GM23338 (cell line): ENCODE measurements around the gene HFE. TPM values are rescaled to one million over a fixed set of nuclear protein-coding genes. Genes with fewer than 3 reads are reported as not detected.

Experiments
- ATAC-seq: fragments of 200-7000 bp; cut with Tn5 transposase; 3 replicates; pipeline ENCODE4 v1.9.1; 2020
- DNase-seq: peaks from one replicate; pipeline ENCODE4 v3.0.0-alpha.2; 2015; ENCODE audit warnings: low spot score
- H2AFZ ChIP-seq: fragments of 200-600 bp; sonication (generic); 2 replicates; pipeline ENCODE4 v1.8.0; 2016; ENCODE audit warnings: antibody characterized with exemption, mild to moderate bottlenecking, moderate library complexity
- H3F3A ChIP-seq: fragments of 200-600 bp; sonication (generic); replicated peaks from 2 replicates; pipeline ENCODE4 v1.8.0; 2017; ENCODE audit warnings: antibody characterized with exemption, mixed run types, low read depth
- H3K27ac ChIP-seq: fragments of 200-600 bp; sonication (generic); 2 replicates; pipeline ENCODE4 v1.6.1; 2016; ENCODE audit warnings: low read depth
- H3K27me3 ChIP-seq: fragments of 200-600 bp; sonication (generic); 2 replicates; pipeline ENCODE4 v1.8.0; 2016; ENCODE audit warnings: mild to moderate bottlenecking, mixed run types, moderate library complexity; ENCODE audit not compliant: insufficient read depth
- H3K36me3 ChIP-seq: fragments of 200-600 bp; sonication (generic); 2 replicates; pipeline ENCODE4 v1.8.0; 2016; ENCODE audit warnings: mild to moderate bottlenecking; ENCODE audit not compliant: insufficient read depth
- H3K4me1 ChIP-seq: fragments of 200-600 bp; sonication (generic); 2 replicates; pipeline ENCODE4 v1.8.0; 2016; ENCODE audit warnings: mild to moderate bottlenecking, moderate library complexity; ENCODE audit not compliant: insufficient read depth
- H3K4me2 ChIP-seq: fragments of 200-600 bp; sonication (generic); 2 replicates; pipeline ENCODE4 v1.7.1; 2017; ENCODE audit warnings: mixed run types
- H3K4me3 ChIP-seq: fragments of 200-600 bp; sonication (generic); 2 replicates; pipeline ENCODE4 v1.6.1; 2016; ENCODE audit warnings: mixed run types
- H3K79me2 ChIP-seq: fragments of 200-600 bp; sonication (generic); replicated peaks from 2 replicates; pipeline ENCODE4 v1.8.0; 2017; ENCODE audit warnings: mild to moderate bottlenecking; ENCODE audit not compliant: insufficient read depth
- H3K9me2 ChIP-seq: fragments of 200-600 bp; sonication (generic); 2 replicates; pipeline ENCODE4 v1.8.0; 2017; ENCODE audit not compliant: insufficient read depth
- H4K20me1 ChIP-seq: fragments of 200-600 bp; sonication (generic); replicated peaks from 2 replicates; pipeline ENCODE4 v1.8.0; 2017; ENCODE audit warnings: mild to moderate bottlenecking; ENCODE audit not compliant: insufficient read depth
- H3K27ac Mint-ChIP-seq: 2 replicates; pipeline ENCODE4 v1.8.0; 2020; ENCODE audit warnings: inconsistent platforms, mild to moderate bottlenecking, moderate library complexity, mixed read lengths
- H3K27me3 Mint-ChIP-seq: 3 replicates; pipeline ENCODE4 v1.8.0; 2022; ENCODE audit warnings: low read depth, mild to moderate bottlenecking, moderate library complexity, mixed read lengths, inconsistent platforms; ENCODE audit not compliant: insufficient read depth, poor library complexity
- H3K36me3 Mint-ChIP-seq: 3 replicates; pipeline ENCODE4 v1.8.0; 2021; ENCODE audit warnings: low read depth, mild to moderate bottlenecking, inconsistent platforms, moderate library complexity, mixed read lengths
- H3K4me1 Mint-ChIP-seq: 3 replicates; pipeline ENCODE4 v1.8.0; 2020; ENCODE audit warnings: mild to moderate bottlenecking, inconsistent platforms, mixed read lengths
- H3K4me3 Mint-ChIP-seq: 3 replicates; pipeline ENCODE4 v1.8.0; 2021; ENCODE audit warnings: moderate library complexity, mild to moderate bottlenecking, inconsistent platforms, mixed read lengths
- H3K9me3 Mint-ChIP-seq: 3 replicates; pipeline ENCODE4 v1.8.0; 2020; ENCODE audit warnings: moderate library complexity, mild to moderate bottlenecking, inconsistent platforms, mixed read lengths
- CREB1 ChIP-seq: fragments of 250-450 bp; sonication (Bioruptor Pico); IDR thresholded peaks from 2 replicates; pipeline ENCODE4 v1.5.0; 2020; ENCODE audit warnings: low read depth, mild to moderate bottlenecking, moderate library complexity
- CTCF ChIP-seq, 2 experiments: fragments of 200-600 bp in 1 of 2; sonication (generic) in 1 of 2; conservative IDR thresholded peaks; 2 replicates each; pipeline versions ENCODE4 v1.5.1 to v1.6.1; 2016 to 2017; ENCODE audit warnings: antibody characterized with exemption in 2 of 2, low read depth in 2 of 2, mild to moderate bottlenecking in 2 of 2, moderate library complexity in 1 of 2
- ETS1 ChIP-seq: IDR thresholded peaks from 2 replicates; pipeline ENCODE4 v1.6.1; 2016; ENCODE audit warnings: antibody characterized with exemption
- EZH2 ChIP-seq: fragments of 200-600 bp; sonication (generic); IDR thresholded peaks from one replicate; pipeline ENCODE4 v1.8.0; 2017; ENCODE audit warnings: antibody characterized with exemption, mild to moderate bottlenecking, low read depth; ENCODE audit not compliant: unreplicated experiment
- EZH2phosphoT487 ChIP-seq: fragments of 200-600 bp; sonication (generic); IDR thresholded peaks from one replicate; pipeline ENCODE4 v1.8.1; 2018; ENCODE audit warnings: antibody characterized with exemption; ENCODE audit not compliant: unreplicated experiment
- JUNB ChIP-seq: IDR thresholded peaks from one replicate; pipeline ENCODE4 v1.6.1; 2016; ENCODE audit warnings: antibody characterized with exemption; ENCODE audit not compliant: unreplicated experiment
- NANOG ChIP-seq: IDR thresholded peaks from 2 replicates; pipeline ENCODE4 v1.6.1; 2016; ENCODE audit warnings: antibody characterized with exemption, borderline replicate concordance
- POLR2AphosphoS5 ChIP-seq: IDR thresholded peaks from 2 replicates; pipeline ENCODE4 v1.6.1; 2016; ENCODE audit warnings: antibody characterized with exemption, low read depth
- REST ChIP-seq: IDR thresholded peaks from one replicate; pipeline ENCODE4 v1.6.1; 2018; ENCODE audit warnings: antibody characterized with exemption; ENCODE audit not compliant: unreplicated experiment
- STAT1 ChIP-seq: IDR thresholded peaks from one replicate; pipeline ENCODE4 v1.6.1; 2016; ENCODE audit warnings: antibody characterized with exemption; ENCODE audit not compliant: unreplicated experiment
- ZNF114 ChIP-seq: fragments of 250-450 bp; sonication (Bioruptor Pico); IDR thresholded peaks from 2 replicates; pipeline ENCODE4 v1.5.0; 2020; ENCODE audit warnings: mild to moderate bottlenecking, moderate library complexity
- ZNF331 ChIP-seq: fragments of 250-450 bp; sonication (Bioruptor Pico); IDR thresholded peaks from 2 replicates; pipeline ENCODE4 v1.5.0; 2020; ENCODE audit warnings: low read depth, mild to moderate bottlenecking, moderate library complexity
- polyA plus RNA-seq: library from polyadenylated mRNA; unstranded; fragments of >200 nt; fragmentation: Nextera tagmentation; extraction: Ambion mirVana; gene quantifications from 2 replicates; pipeline ENCODE4 v1.2.1, GENCODE V29; 2016
- total RNA-seq: library from RNA; depleted of rRNA; stranded (reverse); fragments of >200 nt; shearing (Covaris generic); gene quantifications from 2 replicates; pipeline ENCODE4 v1.2.3, GENCODE V29; 2014
- TF ChIP-seq, protein P1 (sequence below): fragments of 250-450 bp; sonication (Bioruptor Pico); IDR thresholded peaks from 2 replicates; pipeline ENCODE4 v1.5.0; 2020; ENCODE audit warnings: mild to moderate bottlenecking, moderate library complexity

HFE gene
- total and polyA plus RNA-seq, 2 experiments from 2014 or later, result 0.53 to 0.63 TPM

GRCh38 chr6:26057899-26058298 lies 29.3 kb upstream of the HFE start:
- H3K27me3 Mint-ChIP-seq, result peaks cover 19% of the 10 kb centered on the region
- Histone ChIP-seq H3K79me2 (no peaks in the 10 kb centered on the region; the same call in 1 of the 2 replicates), H3K9me2 (no peaks in the 10 kb centered on the region), H3K27ac (0 out of 2 replicates have a peak overlapping the region, but pooled peaks have one; percentile 95), H3F3A (no peaks in the 10 kb centered on the region), H3K27me3 (no peaks in the 10 kb centered on the region), H4K20me1 (no peaks in the 10 kb centered on the region), H2AFZ (no peak overlapping the region), H3K4me1 (peaks cover 8% of the 10 kb centered on the region; the same call in 1 of the 2 replicates), H3K36me3 (no peaks in the 10 kb centered on the region), H3K4me2 (no peak overlapping the region), H3K4me3 (no peak overlapping the region)
- peaks cover 13% of the 10 kb centered on the region for H3K4me1 Mint-ChIP-seq
- peak overlapping the region; percentile 99; the same call in 1 of the 2 replicates for H3K27ac Mint-ChIP-seq
- H3K4me3 Mint-ChIP-seq, result no peak overlapping the region; the same call in 2 of the 3 replicates
- TF ChIP-seq NANOG, result no peak
- no peak for TF ChIP-seq POLR2AphosphoS5
- no peak for TF ChIP-seq ZNF331
- TF ChIP-seq EZH2, result no peak
- TF ChIP-seq CREB1 (CRISPR knock-in tag), result no peak
- TF ChIP-seq EZH2phosphoT487, result no peak
- TF ChIP-seq CTCF (conservative IDR thresholded peaks at IDR 0.05; ENCODE audit: low read depth in 2 of 2), result no peak
- no peak for TF ChIP-seq REST
- TF ChIP-seq ETS1, result no peak
- no peak for TF ChIP-seq ZNF114 (CRISPR knock-in tag)
- TF ChIP-seq, protein P1, sequence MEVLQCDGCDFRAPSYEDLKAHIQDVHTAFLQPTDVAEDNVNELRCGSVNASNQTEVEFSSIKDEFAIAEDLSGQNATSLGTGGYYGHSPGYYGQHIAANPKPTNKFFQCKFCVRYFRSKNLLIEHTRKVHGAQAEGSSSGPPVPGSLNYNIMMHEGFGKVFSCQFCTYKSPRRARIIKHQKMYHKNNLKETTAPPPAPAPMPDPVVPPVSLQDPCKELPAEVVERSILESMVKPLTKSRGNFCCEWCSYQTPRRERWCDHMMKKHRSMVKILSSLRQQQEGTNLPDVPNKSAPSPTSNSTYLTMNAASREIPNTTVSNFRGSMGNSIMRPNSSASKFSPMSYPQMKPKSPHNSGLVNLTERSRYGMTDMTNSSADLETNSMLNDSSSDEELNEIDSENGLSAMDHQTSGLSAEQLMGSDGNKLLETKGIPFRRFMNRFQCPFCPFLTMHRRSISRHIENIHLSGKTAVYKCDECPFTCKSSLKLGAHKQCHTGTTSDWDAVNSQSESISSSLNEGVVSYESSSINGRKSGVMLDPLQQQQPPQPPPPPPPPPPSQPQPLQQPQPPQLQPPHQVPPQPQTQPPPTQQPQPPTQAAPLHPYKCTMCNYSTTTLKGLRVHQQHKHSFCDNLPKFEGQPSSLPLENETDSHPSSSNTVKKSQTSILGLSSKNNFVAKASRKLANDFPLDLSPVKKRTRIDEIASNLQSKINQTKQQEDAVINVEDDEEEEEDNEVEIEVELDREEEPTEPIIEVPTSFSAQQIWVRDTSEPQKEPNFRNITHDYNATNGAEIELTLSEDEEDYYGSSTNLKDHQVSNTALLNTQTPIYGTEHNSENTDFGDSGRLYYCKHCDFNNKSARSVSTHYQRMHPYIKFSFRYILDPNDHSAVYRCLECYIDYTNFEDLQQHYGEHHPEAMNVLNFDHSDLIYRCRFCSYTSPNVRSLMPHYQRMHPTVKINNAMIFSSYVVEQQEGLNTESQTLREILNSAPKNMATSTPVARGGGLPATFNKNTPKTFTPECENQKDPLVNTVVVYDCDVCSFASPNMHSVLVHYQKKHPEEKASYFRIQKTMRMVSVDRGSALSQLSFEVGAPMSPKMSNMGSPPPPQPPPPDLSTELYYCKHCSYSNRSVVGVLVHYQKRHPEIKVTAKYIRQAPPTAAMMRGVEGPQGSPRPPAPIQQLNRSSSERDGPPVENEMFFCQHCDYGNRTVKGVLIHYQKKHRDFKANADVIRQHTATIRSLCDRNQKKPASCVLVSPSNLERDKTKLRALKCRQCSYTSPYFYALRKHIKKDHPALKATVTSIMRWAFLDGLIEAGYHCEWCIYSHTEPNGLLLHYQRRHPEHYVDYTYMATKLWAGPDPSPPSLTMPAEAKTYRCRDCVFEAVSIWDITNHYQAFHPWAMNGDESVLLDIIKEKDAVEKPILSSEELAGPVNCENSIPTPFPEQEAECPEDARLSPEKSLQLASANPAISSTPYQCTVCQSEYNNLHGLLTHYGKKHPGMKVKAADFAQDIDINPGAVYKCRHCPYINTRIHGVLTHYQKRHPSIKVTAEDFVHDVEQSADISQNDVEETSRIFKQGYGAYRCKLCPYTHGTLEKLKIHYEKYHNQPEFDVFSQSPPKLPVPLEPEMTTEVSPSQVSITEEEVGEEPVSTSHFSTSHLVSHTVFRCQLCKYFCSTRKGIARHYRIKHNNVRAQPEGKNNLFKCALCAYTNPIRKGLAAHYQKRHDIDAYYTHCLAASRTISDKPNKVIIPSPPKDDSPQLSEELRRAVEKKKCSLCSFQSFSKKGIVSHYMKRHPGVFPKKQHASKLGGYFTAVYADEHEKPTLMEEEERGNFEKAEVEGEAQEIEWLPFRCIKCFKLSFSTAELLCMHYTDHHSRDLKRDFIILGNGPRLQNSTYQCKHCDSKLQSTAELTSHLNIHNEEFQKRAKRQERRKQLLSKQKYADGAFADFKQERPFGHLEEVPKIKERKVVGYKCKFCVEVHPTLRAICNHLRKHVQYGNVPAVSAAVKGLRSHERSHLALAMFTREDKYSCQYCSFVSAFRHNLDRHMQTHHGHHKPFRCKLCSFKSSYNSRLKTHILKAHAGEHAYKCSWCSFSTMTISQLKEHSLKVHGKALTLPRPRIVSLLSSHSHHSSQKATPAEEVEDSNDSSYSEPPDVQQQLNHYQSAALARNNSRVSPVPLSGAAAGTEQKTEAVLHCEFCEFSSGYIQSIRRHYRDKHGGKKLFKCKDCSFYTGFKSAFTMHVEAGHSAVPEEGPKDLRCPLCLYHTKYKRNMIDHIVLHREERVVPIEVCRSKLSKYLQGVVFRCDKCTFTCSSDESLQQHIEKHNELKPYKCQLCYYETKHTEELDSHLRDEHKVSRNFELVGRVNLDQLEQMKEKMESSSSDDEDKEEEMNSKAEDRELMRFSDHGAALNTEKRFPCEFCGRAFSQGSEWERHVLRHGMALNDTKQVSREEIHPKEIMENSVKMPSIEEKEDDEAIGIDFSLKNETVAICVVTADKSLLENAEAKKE (CRISPR knock-in tag), result no peak
- TF ChIP-seq STAT1, result no peak
- no peak for TF ChIP-seq JUNB
- H3K36me3 Mint-ChIP-seq, result no peaks in the 10 kb centered on the region
- no peak for ATAC-seq
- H3K9me3 Mint-ChIP-seq, result no peaks in the 10 kb centered on the region; the same call in 2 of the 3 replicates
- no peak for DNase-seq
